ENCODE results near the gene CDC42BPA.

GRCh38 chr1:226979115-226979516 is 339.2 kb downstream of the CDC42BPA start:
- TF ChIP-seq KDM1A (IDR thresholded peaks at IDR 0.05; ENCODE audit: borderline replicate concordance, low read length) = no peak
- no peak for TF ChIP-seq RNF2 (IDR thresholded peaks at IDR 0.05; ENCODE audit: borderline replicate concordance, low read depth, low read length, missing control alignments, poor library complexity, severe bottlenecking)
- TF ChIP-seq EGR1 (IDR thresholded peaks at IDR 0.05; ENCODE audit: borderline replicate concordance, low read depth, low read length) = no peak
- no peak for TF ChIP-seq CTCF (IDR thresholded peaks at IDR 0.05; ENCODE audit: control extremely low read depth in 1 of 3, insufficient read depth in 1 of 3, low read depth in 1 of 3, low read length in 3 of 3)
- no peak for TF ChIP-seq POLR2AphosphoS5 (IDR thresholded peaks at IDR 0.05; ENCODE audit: low read depth, low read length)
- TF ChIP-seq TCF12 (IDR thresholded peaks at IDR 0.05; ENCODE audit: low read depth, low read length) = no peak
- no peak for TF ChIP-seq TEAD4 (IDR thresholded peaks at IDR 0.05; ENCODE audit: low read depth, low read length)
- TF ChIP-seq, protein P1, sequence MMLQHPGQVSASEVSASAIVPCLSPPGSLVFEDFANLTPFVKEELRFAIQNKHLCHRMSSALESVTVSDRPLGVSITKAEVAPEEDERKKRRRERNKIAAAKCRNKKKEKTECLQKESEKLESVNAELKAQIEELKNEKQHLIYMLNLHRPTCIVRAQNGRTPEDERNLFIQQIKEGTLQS (IDR thresholded peaks at IDR 0.05; ENCODE audit: insufficient read depth, low read depth, low read length) = no peak
- no peak for TF ChIP-seq MAX (IDR thresholded peaks at IDR 0.05)

Data from H1 (cell line).